HUES6 (cell line): ENCODE results near the gene TRPC4AP.
"Not testable (repeated sequence)": the region's sequence is repeated elsewhere in the genome, so short reads cannot be mapped to it uniquely, and the experiment has no call there.

Experiments
- H3K27ac ChIP-seq: 2 replicates; pipeline ENCODE4 v1.7.0; 2013; ENCODE audit warnings: low read depth, mild to moderate bottlenecking, low read length, inconsistent platforms
- H3K27me3 ChIP-seq: 2 replicates; pipeline ENCODE4 v1.6.1; 2013; ENCODE audit warnings: low read length; ENCODE audit not compliant: control insufficient read depth, insufficient read depth
- H3K36me3 ChIP-seq: 2 replicates; pipeline ENCODE4 v1.6.1; 2013; ENCODE audit warnings: low read length; ENCODE audit not compliant: control insufficient read depth, insufficient read depth
- H3K4me1 ChIP-seq: 2 replicates; pipeline ENCODE4 v1.6.1; 2013; ENCODE audit warnings: low read length; ENCODE audit not compliant: control insufficient read depth, insufficient read depth
- H3K4me3 ChIP-seq: 2 replicates; pipeline ENCODE4 v1.5.1; 2013; ENCODE audit warnings: low read depth, low read length
- H3K9ac ChIP-seq: one replicate; pipeline ENCODE4 v1.6.1; 2013; ENCODE audit warnings: mild to moderate bottlenecking, low read length
- H3K9me3 ChIP-seq: 2 replicates; pipeline ENCODE4 v1.6.1; 2013; ENCODE audit warnings: low read depth, low read length; ENCODE audit not compliant: control insufficient read depth, insufficient read depth

The TRPC4AP gene

GRCh38 chr20:35077872-35078271, 14.7 kb downstream of the TRPC4AP start:
- H3K36me3 ChIP-seq, result peaks cover 21% of the 10 kb centered on the region

GRCh38 chr20:35077341-35077740, 15.3 kb downstream of the TRPC4AP start:
- Histone ChIP-seq H3K9me3 (peaks cover 20% of the 10 kb centered on the region), H3K27ac (no peak overlapping the region), H3K4me3 (no peak overlapping the region), H3K9ac (no peak overlapping the region), H3K27me3 (no peaks in the 10 kb centered on the region), H3K36me3 (peaks cover 21% of the 10 kb centered on the region), H3K4me1 (no peaks in the 10 kb centered on the region)

More at GRCh38 chr20:35077872-35078271, 14.7 kb downstream of the TRPC4AP start:
- H3K9me3 ChIP-seq, result peaks cover 18% of the 10 kb centered on the region
- no peaks in the 10 kb centered on the region for H3K27me3 ChIP-seq
- no peaks in the 10 kb centered on the region for H3K4me1 ChIP-seq
- H3K4me3 ChIP-seq, result no peak overlapping the region
- no peak overlapping the region for H3K27ac ChIP-seq
- no peak overlapping the region for H3K9ac ChIP-seq

- H3K4me1 ChIP-seq, H3K9me3 ChIP-seq, H3K4me3 ChIP-seq, H3K27ac ChIP-seq, H3K27me3 ChIP-seq, H3K9ac ChIP-seq: not testable (repeated sequence)
- peaks cover 28% of the 10 kb centered on the region for H3K36me3 ChIP-seq
Observed at GRCh38 chr20:35071436-35072153, 21.0 kb downstream of the TRPC4AP start.

- Histone ChIP-seq H3K9me3 (no peaks in the 10 kb centered on the region), H3K4me3 (no peak overlapping the region), H3K27me3 (no peaks in the 10 kb centered on the region), H3K27ac (no peak overlapping the region), H3K9ac (no peak overlapping the region), H3K36me3 (peaks cover 41% of the 10 kb centered on the region), H3K4me1 (peaks cover 7% of the 10 kb centered on the region)
Observed at GRCh38 chr20:35066194-35066593, 26.4 kb downstream of the TRPC4AP start.

- H3K4me3 ChIP-seq, result no peak overlapping the region
- no peak overlapping the region for H3K9ac ChIP-seq
- H3K9me3 ChIP-seq, result no peaks in the 10 kb centered on the region
- H3K36me3 ChIP-seq, result peaks cover 41% of the 10 kb centered on the region
- H3K27ac ChIP-seq, result no peak overlapping the region
- H3K4me1 ChIP-seq, result peaks cover 7% of the 10 kb centered on the region
- no peaks in the 10 kb centered on the region for H3K27me3 ChIP-seq
Observed at GRCh38 chr20:35065181-35065580, 27.4 kb downstream of the TRPC4AP start.

- Histone ChIP-seq H3K4me1 (peaks cover 7% of the 10 kb centered on the region), H3K36me3 (peaks cover 24% of the 10 kb centered on the region), H3K27ac (no peak overlapping the region)
Observed at GRCh38 chr20:35063168-35063567, 29.4 kb downstream of the TRPC4AP start.

GRCh38 chr20:35062478-35062877, 30.1 kb downstream of the TRPC4AP start:
- peaks cover 17% of the 10 kb centered on the region for H3K36me3 ChIP-seq

More at GRCh38 chr20:35063168-35063567, 29.4 kb downstream of the TRPC4AP start:
- no peaks in the 10 kb centered on the region for H3K27me3 ChIP-seq
- H3K4me3 ChIP-seq, result no peak overlapping the region
- H3K9me3 ChIP-seq, result no peaks in the 10 kb centered on the region
- no peak overlapping the region for H3K9ac ChIP-seq

GRCh38 chr20:35060168-35060567, 32.4 kb downstream of the TRPC4AP start:
- H3K9ac ChIP-seq, result no peak overlapping the region
- no peak overlapping the region for H3K27ac ChIP-seq
- no peaks in the 10 kb centered on the region for H3K27me3 ChIP-seq
- peaks cover 16% of the 10 kb centered on the region for H3K36me3 ChIP-seq
- peaks cover 1% of the 10 kb centered on the region for H3K4me1 ChIP-seq
- no peaks in the 10 kb centered on the region for H3K9me3 ChIP-seq
- no peak overlapping the region for H3K4me3 ChIP-seq

More at GRCh38 chr20:35062478-35062877, 30.1 kb downstream of the TRPC4AP start:
- Histone ChIP-seq H3K4me3 (no peak overlapping the region), H3K9ac (no peak overlapping the region), H3K4me1 (peaks cover 7% of the 10 kb centered on the region), H3K27me3 (no peaks in the 10 kb centered on the region), H3K27ac (no peak overlapping the region), H3K9me3 (no peaks in the 10 kb centered on the region)

GRCh38 chr20:35059612-35060011, 33.0 kb downstream of the TRPC4AP start:
- Histone ChIP-seq H3K9me3 (no peaks in the 10 kb centered on the region), H3K4me3 (no peak overlapping the region), H3K36me3 (peaks cover 16% of the 10 kb centered on the region), H3K4me1 (no peaks in the 10 kb centered on the region; the same call in 1 of the 2 replicates), H3K9ac (no peak overlapping the region), H3K27me3 (no peaks in the 10 kb centered on the region), H3K27ac (no peak overlapping the region)

- Histone ChIP-seq H3K9ac (no peak overlapping the region), H3K27me3 (no peaks in the 10 kb centered on the region), H3K36me3 (peaks cover 20% of the 10 kb centered on the region), H3K9me3 (no peaks in the 10 kb centered on the region), H3K27ac (no peak overlapping the region), H3K4me3 (no peak overlapping the region), H3K4me1 (no peaks in the 10 kb centered on the region; the same call in 1 of the 2 replicates)
Observed at GRCh38 chr20:35059110-35059509, 33.5 kb downstream of the TRPC4AP start.

- Histone ChIP-seq H3K4me3 (no peak overlapping the region), H3K9ac (no peak overlapping the region), H3K9me3 (no peaks in the 10 kb centered on the region), H3K27me3 (no peaks in the 10 kb centered on the region), H3K4me1 (no peaks in the 10 kb centered on the region; the same call in 1 of the 2 replicates), H3K36me3 (peaks cover 18% of the 10 kb centered on the region; the same call in 1 of the 2 replicates), H3K27ac (0 out of 2 replicates have a peak overlapping the region, but pooled peaks have one; percentile 19)
Observed at GRCh38 chr20:35055445-35056276, 36.9 kb downstream of the TRPC4AP start.
